Activated T-helper 1 cell treated with anti-CD3 and anti-CD28 coated beads, Interleukin-12 subunit alpha, Interleukin-12 subunit beta, Interleukin-2, Interleukin-4 antibody, amounts not matched to agents 30 ng/mL and 10 ng/mL and 1 ng/mL, durations not matched to agents 14 hours and 24 hours and 36 hours (primary cell): ENCODE measurements around the gene C16orf74. TPM values are rescaled to one million over a fixed set of nuclear protein-coding genes. Genes with fewer than 3 reads are reported as not detected.

Source experiments
- DNase-seq: peaks from one replicate; pipeline ENCODE4 v3.0.0; 2021; ENCODE audit warnings: low spot score
- H3K27ac Mint-ChIP-seq: one replicate; pipeline ENCODE4 v1.8.0; 2021; ENCODE audit warnings: mild to moderate bottlenecking, mixed read lengths
- H3K27me3 Mint-ChIP-seq: one replicate; pipeline ENCODE4 v1.8.0; 2022; ENCODE audit warnings: mild to moderate bottlenecking, moderate library complexity, mixed read lengths; ENCODE audit not compliant: insufficient read depth
- H3K36me3 Mint-ChIP-seq: one replicate; pipeline ENCODE4 v1.8.0; 2021; ENCODE audit warnings: low read depth, mixed read lengths
- H3K4me1 Mint-ChIP-seq: one replicate; pipeline ENCODE4 v1.8.0; 2021; ENCODE audit warnings: low read depth, mixed read lengths
- H3K4me3 Mint-ChIP-seq: one replicate; pipeline ENCODE4 v1.8.0; 2021; ENCODE audit warnings: mild to moderate bottlenecking, moderate library complexity, mixed read lengths
- H3K9me3 Mint-ChIP-seq: one replicate; pipeline ENCODE4 v1.8.0; 2021; ENCODE audit warnings: mixed read lengths
- intact Hi-C: fragments of 100-400 bp; cut with micrococcal nuclease; formaldehyde crosslinking; loops from one replicate; pipeline ENCODE4 v1.15.1; 2024
- total RNA-seq: library from RNA; stranded (reverse); gene quantifications from 2 replicates; pipeline ENCODE4 v1.2.3, GENCODE V29; 2022

C16orf74 gene
- 0.17 TPM in 1 of 2 replicates, not detected in the other for total RNA-seq

DNA sequence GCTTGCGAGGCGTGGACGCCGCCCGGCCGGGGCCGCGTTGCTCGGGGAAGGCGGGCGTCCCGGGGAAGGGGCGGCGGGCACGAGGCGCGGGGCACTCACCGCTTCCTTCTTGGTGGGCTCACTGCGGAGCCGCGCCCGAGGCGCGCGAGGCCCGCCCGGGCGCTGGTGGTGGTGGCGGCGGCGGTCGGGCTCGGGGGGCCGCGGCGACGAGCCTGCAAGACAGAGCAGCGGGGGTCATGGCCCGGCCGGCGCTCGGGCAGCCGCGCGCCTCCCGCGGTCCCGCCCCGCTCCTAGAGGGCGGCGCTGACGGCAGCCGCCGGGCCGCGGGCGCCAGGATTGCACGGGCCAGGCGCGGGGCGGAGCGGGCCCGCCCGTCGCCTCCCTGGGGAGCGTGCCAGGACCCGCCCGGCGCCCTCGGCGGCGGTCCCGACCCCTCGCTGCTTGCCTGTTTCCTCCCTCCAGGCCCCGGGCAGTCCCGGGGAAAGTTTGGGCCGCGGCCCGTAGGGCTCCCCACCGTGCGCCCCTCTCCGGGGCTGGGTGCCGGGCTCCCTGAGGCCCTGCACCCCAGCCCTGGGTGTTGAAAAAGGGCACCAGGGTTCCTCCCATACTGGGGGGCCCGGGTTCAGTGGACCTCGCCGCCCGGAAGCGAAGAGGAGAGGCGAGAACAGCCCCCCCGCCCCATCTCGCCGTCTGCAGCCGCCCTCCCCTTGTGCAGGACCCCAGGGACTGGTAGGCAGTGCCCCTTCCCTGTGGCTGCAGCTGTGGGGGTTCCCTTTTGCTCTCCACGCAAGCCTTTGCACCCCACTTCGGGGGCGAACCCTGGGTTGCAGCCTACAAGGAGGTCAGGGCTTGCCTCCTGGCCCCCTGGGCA is at the start of gene C16orf74:
C16orf74 (minus strand) TSS at position 270 of the 871 bp plus-strand sequence. CDS start 15,879 bp downstream, outside the sequence.
- intact Hi-C loops = no loop called here
- Mint-ChIP-seq H3K27me3 (peaks cover 35% of the 10 kb centered on the region), H3K27ac (no peak within 1 kb of the TSS), H3K4me1 (no peaks in the 10 kb centered on the region), H3K4me3 (peak within 1 kb of the TSS; percentile 75), H3K9me3 (no peaks in the 10 kb centered on the region), H3K36me3 (no peaks in the 10 kb centered on the region)
- DNase-seq = no peak

DNA sequence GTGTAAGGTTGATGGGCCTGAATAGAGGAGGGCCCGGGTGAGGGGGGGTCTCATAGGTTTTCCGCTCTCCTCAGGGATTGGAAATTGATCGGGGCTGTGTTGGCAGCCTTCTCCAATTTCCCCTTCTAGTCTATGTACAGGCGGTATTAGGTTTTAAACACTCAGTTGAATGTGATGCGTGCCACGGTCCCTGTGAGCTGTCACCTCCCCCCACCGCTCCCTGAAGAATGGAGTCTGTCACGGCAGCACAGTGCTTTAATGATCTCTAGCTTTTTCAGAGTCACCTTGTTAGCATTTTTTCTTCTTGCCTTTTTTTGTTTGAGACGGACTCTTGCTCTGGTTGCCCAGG is 49.4 kb upstream of the C16orf74 start:
- intact Hi-C loops = no loop called here

DNA sequence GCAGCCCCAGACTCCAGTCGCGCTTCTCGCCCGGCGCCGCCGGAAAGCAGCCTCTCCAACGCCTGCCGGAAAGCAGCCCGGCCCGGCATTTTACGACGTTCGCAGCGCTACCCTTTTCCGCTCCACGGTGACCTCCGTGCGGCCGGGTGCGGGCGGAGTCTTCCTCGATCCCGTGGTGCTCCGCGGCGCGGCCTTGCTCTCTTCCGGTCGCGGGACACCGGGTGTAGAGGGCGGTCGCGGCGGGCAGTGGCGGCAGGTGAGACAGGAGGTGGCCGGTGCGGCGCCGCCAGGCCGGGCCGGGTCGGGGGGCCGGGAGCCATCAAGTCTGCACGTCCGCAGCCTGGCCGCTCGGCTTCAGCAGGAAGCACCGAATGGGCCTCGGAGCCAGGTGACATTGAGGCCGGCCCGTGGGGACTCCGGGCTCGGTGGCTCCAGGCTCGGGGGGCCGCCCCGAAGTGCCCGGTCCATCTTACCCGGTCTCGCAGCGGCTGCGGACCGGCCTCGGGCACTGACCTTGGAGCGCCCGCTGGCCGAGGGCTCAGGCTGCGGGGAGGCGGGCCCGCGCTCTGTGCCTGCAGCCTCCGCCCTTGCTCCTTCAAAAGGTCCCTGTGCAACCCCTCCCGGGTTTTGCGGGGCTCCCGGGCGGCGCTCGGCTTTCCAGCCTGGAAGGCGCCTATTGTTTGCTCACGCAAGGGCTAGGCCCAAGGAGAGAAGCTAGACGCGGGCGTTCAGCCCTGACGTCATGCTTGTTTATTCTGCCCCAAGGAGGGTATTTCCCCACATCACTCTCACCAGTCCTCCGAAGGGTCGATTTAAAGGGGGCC is 48.8 kb upstream of the C16orf74 start, which contains the start of the genes COX4I1 and EMC8:
COX4I1 (plus strand) TSS at position 199 of the 824 bp plus-strand sequence. CDS start 1,511 bp downstream, outside the sequence.
EMC8 (minus strand) TSS at position 48 of the 824 bp plus-strand sequence. CDS start 249 bp downstream, outside the sequence.
- DNase-seq = peak; percentile 93
- peak within 1 kb of the TSS; percentile 96 for H3K27ac Mint-ChIP-seq
- H3K36me3 Mint-ChIP-seq = peaks cover 50% of the 10 kb centered on the region
- no peaks in the 10 kb centered on the region for H3K27me3 Mint-ChIP-seq
- peak within 1 kb of the TSS; percentile 92 for H3K4me3 Mint-ChIP-seq
- intact Hi-C loops = loop anchor here (1.0 to 5.0 kb wide), 4 partner anchors 110 to 1992 kb away; partner anchors contain the start of genes HSBP1 and ZDHHC7
- H3K9me3 Mint-ChIP-seq = no peaks in the 10 kb centered on the region
- H3K4me1 Mint-ChIP-seq = peaks cover 57% of the 10 kb centered on the region

More for the DNA sequence above, 49.4 kb upstream of the C16orf74 start:
- H3K36me3 Mint-ChIP-seq = peaks cover 54% of the 10 kb centered on the region
- no peak for DNase-seq
- no peaks in the 10 kb centered on the region for H3K27me3 Mint-ChIP-seq
- H3K4me3 Mint-ChIP-seq = peak overlapping the region; percentile 91
- no peaks in the 10 kb centered on the region for H3K9me3 Mint-ChIP-seq
- peaks cover 57% of the 10 kb centered on the region for H3K4me1 Mint-ChIP-seq
- H3K27ac Mint-ChIP-seq = peak overlapping the region; percentile 96

GRCh38 chr16:85798901-85799496 is 48.1 kb upstream of the C16orf74 start:
- peak; percentile 24 for DNase-seq
- Mint-ChIP-seq H3K27ac (peak overlapping the region; percentile 94), H3K4me3 (peak overlapping the region; percentile 92), H3K9me3 (no peaks in the 10 kb centered on the region), H3K27me3 (no peaks in the 10 kb centered on the region), H3K36me3 (peaks cover 50% of the 10 kb centered on the region), H3K4me1 (peaks cover 56% of the 10 kb centered on the region)
- intact Hi-C loops = loop anchor here (1.0 to 5.0 kb wide), 4 partner anchors 110 to 1992 kb away; partner anchors contain the start of genes HSBP1 and ZDHHC7

GRCh38 chr16:85798283-85798776 is 47.4 kb upstream of the C16orf74 start:
- intact Hi-C loops = loop anchor here (5.0 kb wide), 3 partner anchors 241 to 1991 kb away; partner anchors contain the start of genes HSBP1 and ZDHHC7
- no peak for DNase-seq
- Mint-ChIP-seq H3K27ac (peak overlapping the region; percentile 76), H3K9me3 (no peaks in the 10 kb centered on the region), H3K4me1 (peaks cover 49% of the 10 kb centered on the region), H3K36me3 (peaks cover 46% of the 10 kb centered on the region), H3K4me3 (peak overlapping the region; percentile 90), H3K27me3 (no peaks in the 10 kb centered on the region)

GRCh38 chr16:85796599-85796998 is 45.7 kb upstream of the C16orf74 start:
- peaks cover 34% of the 10 kb centered on the region for H3K4me1 Mint-ChIP-seq
- no peak overlapping the region for H3K27ac Mint-ChIP-seq
- H3K4me3 Mint-ChIP-seq = no peak overlapping the region
- intact Hi-C loops = loop anchor here (5.0 kb wide), 3 partner anchors 239 to 1989 kb away; partner anchors contain the start of genes HSBP1 and ZDHHC7
- H3K27me3 Mint-ChIP-seq = no peaks in the 10 kb centered on the region
- no peak for DNase-seq
- H3K36me3 Mint-ChIP-seq = peaks cover 44% of the 10 kb centered on the region
- no peaks in the 10 kb centered on the region for H3K9me3 Mint-ChIP-seq

DNA sequence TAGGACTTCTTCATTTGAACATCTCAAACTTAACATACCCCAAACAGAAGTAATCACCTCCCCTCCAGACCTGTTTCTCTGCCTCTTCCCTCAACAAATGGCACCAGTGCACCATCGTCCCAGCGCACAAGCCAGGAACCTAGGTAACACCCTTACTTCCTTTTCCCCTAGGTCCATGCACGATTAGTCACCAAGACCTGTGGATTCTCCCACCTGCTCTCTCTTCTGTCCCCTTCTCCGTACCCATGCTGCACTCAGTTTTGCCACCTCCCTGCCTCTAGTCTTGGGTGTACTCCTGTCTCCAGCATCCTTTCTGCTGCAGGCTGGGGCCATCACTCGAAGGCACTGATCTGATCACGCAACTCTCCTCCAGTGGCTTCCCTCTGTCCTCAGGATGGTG is 45.3 kb upstream of the C16orf74 start:
- peak overlapping the region; percentile 17 for H3K4me3 Mint-ChIP-seq
- H3K27ac Mint-ChIP-seq = no peak overlapping the region
- peaks cover 43% of the 10 kb centered on the region for H3K36me3 Mint-ChIP-seq
- intact Hi-C loops = loop anchor here (5.0 kb wide), 3 partner anchors 239 to 1989 kb away; partner anchors contain the start of genes HSBP1 and ZDHHC7
- no peak for DNase-seq
- no peaks in the 10 kb centered on the region for H3K9me3 Mint-ChIP-seq
- H3K4me1 Mint-ChIP-seq = peaks cover 30% of the 10 kb centered on the region
- H3K27me3 Mint-ChIP-seq = no peaks in the 10 kb centered on the region

- Mint-ChIP-seq H3K4me3 (no peak overlapping the region), H3K36me3 (peaks cover 38% of the 10 kb centered on the region), H3K9me3 (no peaks in the 10 kb centered on the region), H3K27me3 (no peaks in the 10 kb centered on the region), H3K4me1 (peaks cover 26% of the 10 kb centered on the region), H3K27ac (no peak overlapping the region)
- intact Hi-C loops = loop anchor here (5.0 kb wide), 3 partner anchors 237 to 1987 kb away; partner anchors contain the start of genes HSBP1 and ZDHHC7
- no peak for DNase-seq
These were observed 43.8 kb upstream of the C16orf74 start for GRCh38 chr16:85794696-85795095.

- no peaks in the 10 kb centered on the region for H3K9me3 Mint-ChIP-seq
- no peak for DNase-seq
- H3K4me3 Mint-ChIP-seq = no peak overlapping the region
- H3K27me3 Mint-ChIP-seq = no peaks in the 10 kb centered on the region
- peaks cover 27% of the 10 kb centered on the region for H3K4me1 Mint-ChIP-seq
- no peak overlapping the region for H3K27ac Mint-ChIP-seq
- intact Hi-C loops = no loop called here
- H3K36me3 Mint-ChIP-seq = peaks cover 41% of the 10 kb centered on the region
These were observed 42.9 kb upstream of the C16orf74 start for GRCh38 chr16:85793662-85794298.

DNA sequence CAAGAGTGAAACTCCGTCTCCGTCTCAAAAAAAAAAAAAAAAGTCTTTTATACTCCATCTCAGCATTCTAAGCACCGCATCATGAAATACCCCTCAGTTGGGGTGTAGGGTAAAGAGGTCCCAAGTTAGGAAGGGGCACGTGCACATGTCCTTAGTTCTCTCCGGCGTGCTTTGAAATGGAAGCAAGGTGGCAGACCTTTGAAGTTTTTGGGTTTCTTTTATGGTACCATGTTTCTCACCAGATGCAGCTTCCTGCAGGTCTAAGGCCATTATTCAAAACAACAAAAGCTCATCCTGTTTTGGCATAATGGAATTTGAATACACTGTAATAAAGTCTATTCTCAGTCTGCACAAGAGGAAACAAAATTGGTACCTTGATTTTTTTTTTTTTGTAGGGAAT is 38.9 kb upstream of the C16orf74 start:
- intact Hi-C loops = no loop called here
- Mint-ChIP-seq H3K9me3 (no peaks in the 10 kb centered on the region), H3K27ac (no peak overlapping the region), H3K36me3 (peaks cover 44% of the 10 kb centered on the region), H3K4me1 (peaks cover 7% of the 10 kb centered on the region), H3K27me3 (no peaks in the 10 kb centered on the region), H3K4me3 (no peak overlapping the region)
- DNase-seq = no peak

DNA sequence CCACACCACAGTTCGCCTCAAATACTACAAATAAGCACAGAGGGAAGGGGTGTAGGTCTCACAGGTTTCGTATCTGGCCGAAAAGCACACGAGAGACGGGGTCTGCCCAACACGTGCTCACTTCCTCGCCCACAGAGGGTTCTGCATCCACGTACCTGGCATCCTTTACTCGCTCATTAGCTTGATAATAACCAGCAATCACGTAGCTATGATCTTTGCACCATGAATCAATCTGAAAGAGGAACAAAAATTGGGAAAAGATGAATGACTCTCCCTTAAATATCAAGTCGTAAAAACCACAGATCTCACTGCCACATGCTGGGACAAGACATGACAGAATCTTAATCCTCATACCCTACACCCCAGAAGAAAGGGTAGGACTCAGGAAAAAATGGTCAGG is 37.9 kb upstream of the C16orf74 start:
- Mint-ChIP-seq H3K36me3 (peaks cover 41% of the 10 kb centered on the region), H3K4me3 (no peak overlapping the region), H3K27me3 (no peaks in the 10 kb centered on the region), H3K4me1 (peaks cover 7% of the 10 kb centered on the region), H3K9me3 (no peaks in the 10 kb centered on the region), H3K27ac (no peak overlapping the region)
- intact Hi-C loops = no loop called here
- no peak for DNase-seq
